Ectodermal cell (in vitro differentiated cells): ENCODE measurements around the gene CFAP65.

Experiments used
- H3K27ac ChIP-seq: 2 replicates; pipeline ENCODE4 v1.7.0; 2013; ENCODE audit warnings: mild to moderate bottlenecking, low read depth, low read length; ENCODE audit not compliant: insufficient read depth, poor library complexity, severe bottlenecking
- H3K27me3 ChIP-seq: 2 replicates; pipeline ENCODE4 v1.7.0; 2013; ENCODE audit warnings: mild to moderate bottlenecking, low read length; ENCODE audit not compliant: insufficient read depth, control insufficient read depth, poor library complexity, severe bottlenecking
- H3K36me3 ChIP-seq: one replicate; pipeline ENCODE4 v1.7.0; 2013; ENCODE audit warnings: low read length; ENCODE audit not compliant: control insufficient read depth, insufficient read depth
- H3K4me1 ChIP-seq: one replicate; pipeline ENCODE4 v1.7.0; 2013; ENCODE audit warnings: low read length; ENCODE audit not compliant: control insufficient read depth, insufficient read depth
- H3K4me3 ChIP-seq: 2 replicates; pipeline ENCODE4 v1.7.0; 2013; ENCODE audit warnings: low read depth, low read length, control low read depth; ENCODE audit not compliant: insufficient read depth
- H3K9me3 ChIP-seq: 2 replicates; pipeline ENCODE4 v1.7.0; 2013; ENCODE audit warnings: mild to moderate bottlenecking, low read length, moderate library complexity; ENCODE audit not compliant: control insufficient read depth
- WGBS, 2 experiments: methylation state at CpG; one replicate each; pipeline ENCODE4 v1.1.7; 2013; ENCODE audit warnings: missing lambda C conversion rate in 2 of 2; 5-methylcytosine and 5-hydroxymethylcytosine counted together

Gene CFAP65

GRCh38 chr2:219030177-219030940 lies 11.0 kb downstream of the CFAP65 start:
- Histone ChIP-seq H3K27me3 (peaks cover 19% of the 10 kb centered on the region), H3K36me3 (no peaks in the 10 kb centered on the region), H3K4me3 (no peak overlapping the region), H3K4me1 (no peaks in the 10 kb centered on the region), H3K27ac (no peak overlapping the region), H3K9me3 (no peaks in the 10 kb centered on the region)
- WGBS, 2 experiments = 88 to 92% methylated on average over 16 of the region's 16 CpGs

- Histone ChIP-seq H3K9me3 (no peaks in the 10 kb centered on the region), H3K27me3 (peaks cover 16% of the 10 kb centered on the region), H3K27ac (no peak overlapping the region), H3K36me3 (no peaks in the 10 kb centered on the region), H3K4me1 (no peaks in the 10 kb centered on the region), H3K4me3 (no peak overlapping the region)
- 53% methylated on average over 9 of the region's 9 CpGs for WGBS, 2 experiments
Measured at GRCh38 chr2:219029829-219030165, 11.5 kb downstream of the CFAP65 start.

- no peaks in the 10 kb centered on the region for H3K36me3 ChIP-seq
- H3K4me1 ChIP-seq = no peaks in the 10 kb centered on the region
- H3K4me3 ChIP-seq = no peak overlapping the region
- 76 to 77% methylated on average over 13 of the region's 13 CpGs for WGBS, 2 experiments
- peaks cover 10% of the 10 kb centered on the region for H3K27me3 ChIP-seq
- H3K27ac ChIP-seq = no peak overlapping the region
- no peaks in the 10 kb centered on the region for H3K9me3 ChIP-seq
Measured at GRCh38 chr2:219028996-219029828, 12.1 kb downstream of the CFAP65 start.

- H3K4me3 ChIP-seq = no peak overlapping the region
- H3K9me3 ChIP-seq = no peaks in the 10 kb centered on the region
- H3K36me3 ChIP-seq = no peaks in the 10 kb centered on the region
- H3K27ac ChIP-seq = no peak overlapping the region
- H3K27me3 ChIP-seq = no peaks in the 10 kb centered on the region
- WGBS, 2 experiments = 81 to 82% methylated on average over 5 of the region's 5 CpGs
- H3K4me1 ChIP-seq = peaks cover 7% of the 10 kb centered on the region
Measured at GRCh38 chr2:219028141-219028540, 13.2 kb downstream of the CFAP65 start.

- Histone ChIP-seq H3K4me3 (no peak overlapping the region), H3K36me3 (no peaks in the 10 kb centered on the region), H3K27ac (no peak overlapping the region), H3K9me3 (no peaks in the 10 kb centered on the region), H3K27me3 (no peaks in the 10 kb centered on the region), H3K4me1 (peaks cover 8% of the 10 kb centered on the region)
- 91 to 92% methylated on average over 22 of the region's 22 CpGs for WGBS, 2 experiments
Measured at GRCh38 chr2:219027511-219028055, 13.7 kb downstream of the CFAP65 start.

- Histone ChIP-seq H3K27me3 (no peaks in the 10 kb centered on the region), H3K9me3 (no peaks in the 10 kb centered on the region), H3K4me1 (peaks cover 8% of the 10 kb centered on the region), H3K36me3 (no peaks in the 10 kb centered on the region), H3K4me3 (no peak overlapping the region), H3K27ac (no peak overlapping the region)
- WGBS, 2 experiments = 78 to 81% methylated on average over 7 of the region's 7 CpGs
Measured at GRCh38 chr2:219026946-219027345, 14.4 kb downstream of the CFAP65 start.

GRCh38 chr2:219025637-219026585 lies 15.4 kb downstream of the CFAP65 start:
- Histone ChIP-seq H3K27me3 (no peaks in the 10 kb centered on the region), H3K9me3 (no peaks in the 10 kb centered on the region), H3K36me3 (no peaks in the 10 kb centered on the region), H3K4me3 (no peak overlapping the region), H3K4me1 (peaks cover 8% of the 10 kb centered on the region), H3K27ac (no peak overlapping the region)
- WGBS, 2 experiments = 85 to 90% methylated on average over 17 of the region's 18 CpGs

GRCh38 chr2:219024059-219024458 lies 17.3 kb downstream of the CFAP65 start:
- H3K4me3 ChIP-seq = no peak overlapping the region
- no peaks in the 10 kb centered on the region for H3K36me3 ChIP-seq
- H3K27me3 ChIP-seq = no peaks in the 10 kb centered on the region
- 62 to 68% methylated on average over 11 of the region's 11 CpGs for WGBS, 2 experiments
- no peak overlapping the region for H3K27ac ChIP-seq
- H3K9me3 ChIP-seq = no peaks in the 10 kb centered on the region
- H3K4me1 ChIP-seq = peaks cover 8% of the 10 kb centered on the region

GRCh38 chr2:219023045-219023605 lies 18.2 kb downstream of the CFAP65 start:
- Histone ChIP-seq H3K9me3 (no peaks in the 10 kb centered on the region), H3K4me1 (peaks cover 8% of the 10 kb centered on the region), H3K4me3 (no peak overlapping the region), H3K27ac (no peak overlapping the region), H3K27me3 (no peaks in the 10 kb centered on the region), H3K36me3 (no peaks in the 10 kb centered on the region)
- WGBS, 2 experiments = 83 to 86% methylated on average over 12 of the region's 12 CpGs
